MCF 10A (cell line): ENCODE measurements around the gene IL15RA. TPM values are rescaled to one million over a fixed set of nuclear protein-coding genes. Genes with fewer than 3 reads are reported as not detected.

Experiments
- BruUV-seq: library from RNA; stranded (reverse); fragments of 400-500 nt; replicated peaks from 2 replicates; lab custom pipeline; 2021; lab: Mats Ljungman, UMichigan
- CTCF ChIA-PET: fragments of 300-600 bp; sonication (Branson Sonifier 250); formaldehyde crosslinking; extraction: SDS; loops from one replicate; lab custom pipeline; 2021; ENCODE audit warnings: antibody characterized with exemption, inconsistent platforms; lab: Yijun Ruan, JAX
- POLR2A ChIA-PET: fragments of 300-600, 350-650 bp; sonication (Branson Sonifier 250); formaldehyde crosslinking; extraction: SDS; loops from one replicate; lab custom pipeline; 2020; ENCODE audit warnings: antibody characterized with exemption, inconsistent platforms; lab: Yijun Ruan, JAX
- DNase-seq: peaks from one replicate; pipeline ENCODE4 v3.0.0-alpha.2; 2018; ENCODE audit not compliant: unreplicated experiment
- H3K27ac Mint-ChIP-seq: one replicate; pipeline ENCODE4 v1.8.0; 2022; ENCODE audit warnings: mild to moderate bottlenecking, low read depth, mixed read lengths; ENCODE audit not compliant: unreplicated experiment
- H3K27me3 Mint-ChIP-seq: one replicate; pipeline ENCODE4 v1.8.0; 2022; ENCODE audit warnings: mixed read lengths; ENCODE audit not compliant: insufficient read depth, unreplicated experiment
- H3K36me3 Mint-ChIP-seq: one replicate; pipeline ENCODE4 v1.8.0; 2022; ENCODE audit warnings: mild to moderate bottlenecking, moderate library complexity, mixed read lengths; ENCODE audit not compliant: insufficient read depth, unreplicated experiment
- H3K4me1 Mint-ChIP-seq: one replicate; pipeline ENCODE4 v1.8.0; 2022; ENCODE audit warnings: mixed read lengths; ENCODE audit not compliant: insufficient read depth, unreplicated experiment
- H3K4me3 Mint-ChIP-seq: one replicate; pipeline ENCODE4 v1.8.0; 2022; ENCODE audit warnings: mild to moderate bottlenecking, moderate library complexity, mixed read lengths; ENCODE audit not compliant: unreplicated experiment
- H3K9me3 Mint-ChIP-seq: one replicate; pipeline ENCODE4 v1.8.0; 2022; ENCODE audit warnings: mixed read lengths; ENCODE audit not compliant: unreplicated experiment
- intact Hi-C: fragments of 100-400 bp; cut with micrococcal nuclease; formaldehyde crosslinking; loops from 2 replicates; pipeline ENCODE4 v1.14.1; 2022
- total RNA-seq: library from RNA; stranded (reverse); gene quantifications from 2 replicates; pipeline ENCODE4 v1.2.3, GENCODE V29; 2022
- TF ChIP-seq, protein P1 (sequence below): fragments of 200-600 bp; IDR thresholded peaks from one replicate; pipeline ENCODE4 v1.8.0; 2022; ENCODE audit warnings: antibody characterized with exemption, mild to moderate bottlenecking; ENCODE audit not compliant: unreplicated experiment

The IL15RA gene
- total RNA-seq, 1 experiment from 2014 or later = 6.0 TPM

DNA sequence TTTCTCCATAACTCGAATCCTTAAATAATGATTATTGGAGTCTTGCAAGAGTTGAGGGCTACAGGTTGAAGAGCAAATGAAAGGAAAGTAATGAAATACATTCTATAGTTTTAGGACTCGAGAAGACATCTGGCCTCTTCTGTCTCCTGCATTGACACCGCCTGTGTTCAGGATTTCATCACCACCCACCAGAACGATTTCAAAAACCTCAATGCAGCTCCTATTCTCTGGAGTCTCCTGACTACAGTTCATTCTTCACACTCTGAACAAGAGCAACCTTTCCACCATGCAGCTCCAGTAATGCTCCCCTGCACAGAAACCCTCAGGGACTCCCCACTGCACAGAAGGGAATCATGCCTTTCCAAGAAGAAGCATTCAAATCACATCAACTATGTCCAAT lies 5.5 kb downstream of the IL15RA start:
- no peaks in the 10 kb centered on the region for H3K27me3 Mint-ChIP-seq
- DNase-seq = no peak
- H3K4me3 Mint-ChIP-seq = no peak overlapping the region
- H3K36me3 Mint-ChIP-seq = no peaks in the 10 kb centered on the region
- ChIA-PET CTCF (interaction anchor here (1.2 to 1.8 kb wide), 2 partner anchors 20 to 42 kb away, joined by 4 to 8 read pairs; no protein-coding TSS in a partner anchor), POLR2A (interaction anchor here (0.5 to 2.7 kb wide), 8 partner anchors 11 to 158 kb away, joined by 3 to 33 read pairs (median 7); partner anchors contain the start of genes ANKRD16, FBH1 and GDI2)
- no peaks in the 10 kb centered on the region for H3K9me3 Mint-ChIP-seq
- intact Hi-C loops = no loop called here
- TF ChIP-seq, protein P1, sequence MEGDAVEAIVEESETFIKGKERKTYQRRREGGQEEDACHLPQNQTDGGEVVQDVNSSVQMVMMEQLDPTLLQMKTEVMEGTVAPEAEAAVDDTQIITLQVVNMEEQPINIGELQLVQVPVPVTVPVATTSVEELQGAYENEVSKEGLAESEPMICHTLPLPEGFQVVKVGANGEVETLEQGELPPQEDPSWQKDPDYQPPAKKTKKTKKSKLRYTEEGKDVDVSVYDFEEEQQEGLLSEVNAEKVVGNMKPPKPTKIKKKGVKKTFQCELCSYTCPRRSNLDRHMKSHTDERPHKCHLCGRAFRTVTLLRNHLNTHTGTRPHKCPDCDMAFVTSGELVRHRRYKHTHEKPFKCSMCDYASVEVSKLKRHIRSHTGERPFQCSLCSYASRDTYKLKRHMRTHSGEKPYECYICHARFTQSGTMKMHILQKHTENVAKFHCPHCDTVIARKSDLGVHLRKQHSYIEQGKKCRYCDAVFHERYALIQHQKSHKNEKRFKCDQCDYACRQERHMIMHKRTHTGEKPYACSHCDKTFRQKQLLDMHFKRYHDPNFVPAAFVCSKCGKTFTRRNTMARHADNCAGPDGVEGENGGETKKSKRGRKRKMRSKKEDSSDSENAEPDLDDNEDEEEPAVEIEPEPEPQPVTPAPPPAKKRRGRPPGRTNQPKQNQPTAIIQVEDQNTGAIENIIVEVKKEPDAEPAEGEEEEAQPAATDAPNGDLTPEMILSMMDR = no peak
- H3K27ac Mint-ChIP-seq = peak overlapping the region; percentile 80
- H3K4me1 Mint-ChIP-seq = peaks cover 10% of the 10 kb centered on the region
- no TSS peak for BruUV-seq

DNA sequence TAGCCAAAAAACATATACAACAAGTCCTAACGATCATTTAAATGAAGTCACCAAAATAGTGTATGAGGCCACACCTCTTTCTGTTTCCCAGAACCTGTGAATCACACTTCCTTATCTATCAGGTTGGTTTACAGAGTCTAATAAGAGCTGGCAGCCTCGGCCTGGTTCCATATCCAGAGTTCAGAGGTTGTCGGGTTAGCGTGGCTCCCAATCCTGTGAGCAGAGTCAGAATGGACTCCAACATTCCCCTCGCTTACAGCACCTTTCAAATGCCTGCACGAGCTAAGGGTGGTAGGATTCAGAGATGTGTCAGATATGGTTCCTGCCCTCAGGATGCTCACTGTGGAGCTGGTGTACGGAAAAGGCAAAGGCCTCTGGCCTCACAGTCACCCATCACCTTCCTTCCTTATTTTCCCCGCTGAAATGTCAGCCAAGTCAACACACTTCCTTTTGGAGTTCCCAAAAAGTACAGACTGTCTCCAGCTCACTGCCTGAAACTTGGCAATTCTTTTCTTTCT lies 6.0 kb downstream of the IL15RA start:
- peak; percentile 65 for DNase-seq
- intact Hi-C loops = no loop called here
- POLR2A ChIA-PET = interaction anchor here (0.7 to 2.7 kb wide), 8 partner anchors 11 to 157 kb away, joined by 3 to 33 read pairs (median 7); partner anchors contain the start of genes ANKRD16, FBH1 and GDI2
- Mint-ChIP-seq H3K27me3 (no peaks in the 10 kb centered on the region), H3K36me3 (no peaks in the 10 kb centered on the region), H3K4me3 (no peak overlapping the region), H3K4me1 (peaks cover 10% of the 10 kb centered on the region), H3K27ac (peak overlapping the region; percentile 80), H3K9me3 (no peaks in the 10 kb centered on the region)
- CTCF ChIA-PET = interaction anchor here (0.9 to 1.8 kb wide), 3 partner anchors 9 to 43 kb away, joined by 3 to 8 read pairs (median 4); no protein-coding TSS in a partner anchor
- no TSS peak for BruUV-seq
- TF ChIP-seq, protein P1 = no peak

DNA sequence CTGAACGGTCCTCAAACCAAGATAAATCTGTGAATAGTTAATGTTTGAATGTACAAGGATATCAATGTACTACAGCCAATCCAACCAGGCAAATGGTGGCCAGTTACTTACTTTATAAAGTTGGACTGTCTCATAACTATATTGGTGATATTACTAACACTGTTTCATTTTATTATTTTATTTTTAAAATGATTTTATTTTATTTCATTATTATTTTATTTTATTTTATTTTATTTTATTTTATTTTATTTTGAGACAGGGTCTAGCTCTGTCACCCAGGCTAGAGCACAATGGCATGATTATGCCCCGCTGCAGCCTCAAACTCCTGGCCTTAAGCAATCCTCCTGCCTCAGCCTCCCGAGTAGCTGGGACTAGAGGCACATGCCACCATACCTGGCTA lies 6.8 kb downstream of the IL15RA start:
- TF ChIP-seq, protein P1 = no peak
- intact Hi-C loops = no loop called here
- Mint-ChIP-seq H3K27ac (no peak overlapping the region), H3K4me3 (no peak overlapping the region), H3K4me1 (peaks cover 10% of the 10 kb centered on the region), H3K9me3 (no peaks in the 10 kb centered on the region), H3K27me3 (no peaks in the 10 kb centered on the region), H3K36me3 (no peaks in the 10 kb centered on the region)
- ChIA-PET POLR2A (interaction anchor here (0.7 to 2.7 kb wide), 7 partner anchors 10 to 157 kb away, joined by 3 to 33 read pairs (median 8); partner anchors contain the start of genes ANKRD16, FBH1 and GDI2), CTCF (interaction anchor here (0.9 to 1.8 kb wide), 2 partner anchors 43 to 117 kb away, joined by 3 to 8 read pairs; no protein-coding TSS in a partner anchor)
- BruUV-seq = no TSS peak
- no peak for DNase-seq

DNA sequence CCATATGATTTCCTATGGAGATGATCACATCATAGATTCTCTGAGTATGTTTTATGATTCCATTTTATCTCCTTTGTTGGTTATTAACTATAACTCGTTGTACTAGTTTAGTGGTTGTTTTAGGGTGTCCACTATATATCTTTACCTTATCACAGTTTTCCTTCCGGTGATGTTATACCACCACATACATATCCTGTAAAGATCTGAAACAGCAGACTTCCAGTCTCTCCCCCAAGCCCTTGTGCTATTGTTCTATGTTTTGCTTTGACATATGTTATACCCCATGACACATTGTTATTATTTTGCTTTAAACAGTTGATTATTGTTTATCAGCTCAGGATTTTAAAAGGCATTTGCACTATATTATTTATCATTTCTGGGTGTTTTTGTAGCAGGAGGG lies 7.3 kb downstream of the IL15RA start:
- Mint-ChIP-seq H3K27ac (no peak overlapping the region), H3K36me3 (no peaks in the 10 kb centered on the region), H3K4me3 (no peak overlapping the region), H3K27me3 (no peaks in the 10 kb centered on the region), H3K4me1 (peaks cover 10% of the 10 kb centered on the region), H3K9me3 (no peaks in the 10 kb centered on the region)
- TF ChIP-seq, protein P1 = no peak
- intact Hi-C loops = no loop called here
- no TSS peak for BruUV-seq
- POLR2A ChIA-PET = interaction anchor here (0.7 to 2.7 kb wide), 4 partner anchors 10 to 80 kb away, joined by 4 to 33 read pairs (median 15); partner anchors contain the start of genes ANKRD16 and FBH1
- DNase-seq = no peak
- CTCF ChIA-PET = interaction anchor here (0.9 kb wide), 1 partner anchor 118 kb away, joined by 3 read pairs; no protein-coding TSS in a partner anchor
